Astrocyte of the spinal cord (primary cell): ENCODE data around the gene RAB19.
A peak's percentile ranks its signal among the peaks of the same experiment; 100 is the strongest.

ENCODE experiments used
- DNase-seq: peaks from one replicate; pipeline ENCODE4 v3.0.0; 2011; ENCODE audit warnings: low read depth, low spot score
- H3K4me3 ChIP-seq: 2 replicates; pipeline ENCODE4 v1.5.1; 2011; ENCODE audit warnings: low read depth, mild to moderate bottlenecking, low read length, moderate library complexity
- CTCF ChIP-seq: IDR thresholded peaks from 2 replicates; pipeline ENCODE4 v1.5.1; 2012; ENCODE audit warnings: low read depth, mild to moderate bottlenecking, low read length, inconsistent platforms
- in situ Hi-C: cut with HindIII; loops from 2 replicates; pipeline ENCODE4 v1.10.0; 2017; ENCODE audit warnings: low sequenced_read_pairs

Gene RAB19

GRCh38 chr7:140403878-140404564 is at the start of gene RAB19:
Gene RAB19, plus strand, starts transcription at chr7:140404058. Its CDS starts 3,589 bp downstream, at chr7:140407647.
- no peak for DNase-seq
- in situ Hi-C loops = no loop called here
- H3K4me3 ChIP-seq = peak within 1 kb of the TSS; percentile 28
- TF ChIP-seq CTCF = no peak

- H3K4me3 ChIP-seq = no peak overlapping the region
- in situ Hi-C loops = no loop called here
- TF ChIP-seq CTCF = no peak
- no peak for DNase-seq
Observed at GRCh38 chr7:140358024-140358411, 45.8 kb upstream of the RAB19 start.

GRCh38 chr7:140358412-140359051 is 45.3 kb upstream of the RAB19 start:
- TF ChIP-seq CTCF = no peak
- DNase-seq = no peak
- H3K4me3 ChIP-seq = no peak overlapping the region
- in situ Hi-C loops = no loop called here

- DNase-seq = no peak
- no peak overlapping the region for H3K4me3 ChIP-seq
- TF ChIP-seq CTCF = no peak
- in situ Hi-C loops = no loop called here
Observed at GRCh38 chr7:140360697-140361229, 43.1 kb upstream of the RAB19 start.

GRCh38 chr7:140364819-140365218 is 39.0 kb upstream of the RAB19 start:
- in situ Hi-C loops = no loop called here
- no peak for TF ChIP-seq CTCF
- no peak for DNase-seq
- no peak overlapping the region for H3K4me3 ChIP-seq

- no peak for DNase-seq
- no peak for TF ChIP-seq CTCF
- in situ Hi-C loops = no loop called here
- H3K4me3 ChIP-seq = no peak overlapping the region
Observed at GRCh38 chr7:140367528-140367927, 36.3 kb upstream of the RAB19 start.
